Embryonic facial prominence (tissue), 1 donor: ENCODE measurements around the gene TSPAN3.

Source experiments
- DNase-seq: peaks from one replicate; pipeline ENCODE4 v3.0.0-alpha.2; 2016; ENCODE audit errors: extremely low spot score

TSPAN3 gene

DNA sequence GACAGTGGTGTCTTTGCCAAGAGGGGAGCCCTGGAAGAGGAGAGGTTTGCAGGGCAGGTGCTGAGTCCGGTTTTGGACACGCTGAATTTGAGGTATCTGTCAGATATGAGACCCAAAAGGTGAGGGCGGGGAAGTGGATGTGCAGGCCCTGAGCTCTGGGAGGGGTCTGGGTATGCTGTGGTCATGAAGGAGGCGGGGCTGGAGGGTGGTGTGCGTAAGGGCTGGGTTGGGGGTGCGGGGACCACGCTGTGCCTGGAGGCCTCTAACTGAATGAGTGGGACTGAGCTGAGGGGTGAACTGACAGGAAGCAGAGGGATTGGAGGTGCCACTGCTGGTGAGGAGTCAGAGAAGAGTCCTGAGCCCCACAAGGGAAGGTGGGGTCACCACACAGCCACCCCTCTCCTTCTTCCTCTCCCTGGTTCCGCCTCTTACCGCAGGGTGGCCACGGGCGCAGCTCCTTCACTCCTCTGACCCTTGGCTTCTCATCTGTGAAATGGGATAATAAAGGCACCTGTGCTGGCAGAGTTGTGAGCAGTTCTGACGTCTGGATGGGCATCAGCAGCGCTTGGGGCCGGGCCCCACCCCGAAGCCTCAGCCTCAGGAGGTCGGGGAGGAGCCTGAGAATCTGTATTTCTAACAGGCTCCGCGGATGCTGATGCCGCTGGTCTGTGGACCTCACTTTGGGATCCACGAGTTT is 47.2 kb downstream of the TSPAN3 start:
- no peak for DNase-seq

DNA sequence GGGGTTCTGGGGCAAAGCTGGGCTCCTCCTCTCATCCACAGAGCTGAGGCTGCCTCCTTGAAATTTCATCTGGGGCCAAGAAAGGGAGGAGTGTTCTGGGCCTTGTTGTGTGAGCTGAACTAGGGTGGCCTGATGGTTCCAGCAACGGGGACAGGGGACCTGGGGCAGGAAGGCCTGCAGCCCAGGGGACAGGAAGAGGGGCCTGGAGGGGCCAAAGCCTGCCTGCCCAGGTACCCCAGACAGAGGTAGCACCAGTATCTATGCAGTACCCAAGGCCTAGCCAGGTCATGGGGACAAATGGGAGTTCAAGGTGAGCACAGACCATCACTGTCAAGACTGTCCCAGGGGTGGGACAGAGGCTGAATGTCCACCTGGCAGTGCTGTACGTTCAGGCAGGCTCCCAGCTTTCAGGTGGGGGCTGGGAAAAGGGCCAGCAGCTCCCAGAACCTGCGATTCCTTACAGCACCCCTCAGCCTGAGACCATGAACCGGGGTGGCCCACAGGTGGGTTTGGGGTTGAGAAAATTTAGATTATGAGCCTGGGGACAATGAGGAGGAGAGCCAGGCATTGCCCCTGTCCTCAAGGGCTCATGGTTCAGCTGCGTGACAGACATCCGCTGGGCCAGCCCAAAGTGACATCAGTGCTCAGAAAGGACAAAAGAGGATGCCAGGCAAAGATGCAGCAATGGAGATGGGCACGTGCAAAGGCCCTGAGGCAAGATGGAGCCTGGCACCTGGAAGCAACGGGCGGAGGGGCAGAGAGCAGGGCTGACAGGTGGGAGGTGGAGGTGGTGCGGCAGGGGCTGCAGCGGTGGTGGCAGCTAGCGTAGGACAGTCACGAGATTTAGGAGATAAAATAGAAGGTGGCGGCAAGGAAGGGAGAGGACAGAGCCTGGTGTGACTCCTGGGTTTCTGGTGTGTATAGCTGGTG is 48.0 kb downstream of the TSPAN3 start:
- no peak for DNase-seq

DNA sequence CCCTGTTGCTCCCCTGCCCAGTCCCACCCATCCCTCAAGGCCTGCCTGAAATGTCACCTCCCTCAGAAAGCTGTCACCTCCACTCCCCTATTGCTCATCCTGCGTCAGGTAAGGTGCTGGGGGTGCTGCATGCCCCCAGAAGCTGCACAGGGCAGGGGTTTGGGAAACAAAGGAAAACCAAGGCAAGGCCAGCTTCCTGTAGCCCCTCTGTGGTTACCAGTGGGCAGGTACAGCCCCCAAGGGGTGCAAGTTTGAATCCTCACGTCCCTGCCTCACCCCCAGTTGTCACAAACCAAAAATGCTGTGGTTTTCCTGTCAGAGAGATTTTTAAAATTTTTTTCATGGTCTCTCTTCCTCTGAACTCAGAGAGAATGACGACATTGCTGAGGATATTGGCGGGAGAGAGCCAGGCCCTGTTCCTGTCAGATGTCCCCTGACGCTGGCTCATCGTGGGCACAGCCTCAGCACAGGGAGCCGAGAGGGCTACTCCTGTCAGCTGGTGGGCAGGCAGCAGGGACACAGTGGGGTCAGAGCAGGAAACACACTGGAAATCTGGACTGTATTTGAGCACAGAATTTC is 49.0 kb downstream of the TSPAN3 start:
- no peak for DNase-seq

DNA sequence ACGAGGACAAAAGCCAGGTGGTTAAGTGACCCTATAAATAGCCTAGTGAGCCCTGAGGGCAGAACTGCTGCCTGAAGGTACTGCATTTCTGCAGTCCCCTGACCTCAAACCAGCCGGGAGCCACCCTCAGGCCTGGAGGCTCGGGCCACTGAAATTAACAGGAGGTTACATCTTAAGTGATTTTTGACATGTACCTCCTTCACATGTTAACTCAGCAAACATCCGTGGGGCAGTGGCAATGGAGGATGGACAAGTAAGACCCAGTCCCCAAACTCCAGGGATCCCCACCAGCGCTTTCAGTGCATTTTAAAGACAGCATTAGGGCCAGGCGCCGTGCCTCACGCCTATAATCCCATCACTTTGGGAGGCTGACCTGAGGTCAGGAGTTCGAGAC is 49.8 kb downstream of the TSPAN3 start:
- DNase-seq = no peak

DNA sequence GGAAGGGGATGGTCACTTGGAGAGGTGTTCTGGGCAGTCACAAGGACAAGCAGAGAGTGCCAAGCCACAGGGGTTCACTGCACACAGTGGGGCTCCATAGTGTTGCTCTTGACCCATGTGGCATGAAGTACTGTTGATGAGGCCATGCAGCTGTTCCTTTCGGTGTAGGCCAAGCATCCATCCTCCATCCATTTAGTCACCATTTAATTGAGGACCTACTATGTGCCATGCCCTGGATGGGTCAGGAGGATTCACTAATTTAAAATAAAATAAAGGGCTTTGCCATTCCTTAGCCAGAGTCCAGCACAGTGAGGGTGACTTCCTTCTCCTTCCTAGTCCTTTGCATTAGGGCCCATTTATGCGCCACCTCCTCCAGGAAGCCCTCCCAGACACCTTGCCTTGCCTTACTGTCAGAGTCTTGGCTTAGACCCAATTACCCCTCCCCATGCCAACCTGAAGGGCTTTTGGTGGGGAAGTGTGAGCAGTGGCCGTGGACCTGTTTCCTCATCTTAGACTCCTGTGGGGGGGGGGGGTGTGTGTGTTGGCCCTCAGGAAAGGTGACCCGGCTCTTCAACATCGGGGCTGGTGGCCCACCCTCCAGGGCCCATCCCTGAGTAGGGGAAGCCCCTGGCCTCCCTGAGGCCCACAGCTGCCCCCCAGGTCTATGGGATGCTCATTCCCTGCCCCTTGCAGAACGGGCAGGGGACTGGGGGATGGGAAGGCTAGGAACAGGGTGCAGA is 50.4 kb downstream of the TSPAN3 start:
- no peak for DNase-seq

DNA sequence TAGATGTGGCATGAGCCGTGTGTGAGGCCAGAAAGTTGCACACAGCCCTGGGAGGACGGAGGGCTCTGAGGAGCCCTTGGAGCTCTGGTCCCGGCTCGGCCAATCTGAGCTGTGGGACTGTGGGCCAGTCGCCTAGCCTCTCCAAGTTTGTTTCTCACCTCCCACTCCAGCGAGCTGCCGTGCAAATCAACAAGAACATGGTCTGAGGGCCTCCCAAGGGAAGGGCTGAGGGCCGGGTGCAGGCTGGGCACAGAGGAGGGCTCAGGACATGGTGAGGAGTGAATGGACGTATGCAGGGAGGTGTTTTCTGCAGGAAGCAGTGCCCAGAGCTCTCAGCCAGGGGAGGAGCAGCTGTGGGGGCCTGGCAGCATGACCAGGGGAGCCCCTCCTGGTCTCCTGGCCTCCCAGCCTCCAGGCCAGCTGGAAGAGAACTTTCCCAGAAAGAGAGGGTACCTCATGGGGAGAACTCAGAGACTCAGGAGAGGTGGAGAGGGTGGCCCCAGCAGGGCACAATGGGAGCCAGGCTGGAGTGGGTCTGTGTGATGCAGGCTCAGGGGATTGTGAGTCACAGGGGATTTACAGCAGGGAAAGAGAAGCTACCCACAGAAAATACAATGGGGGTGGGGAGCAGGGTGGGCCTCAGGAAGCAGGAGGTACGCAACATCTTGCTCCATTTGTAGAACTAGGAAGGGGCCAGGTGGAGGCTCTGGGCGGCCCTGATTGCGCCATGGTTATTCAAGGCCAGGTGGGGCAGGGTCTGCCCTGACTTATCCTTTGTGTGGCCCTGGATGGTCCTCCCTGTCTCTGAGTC is 51.2 kb downstream of the TSPAN3 start:
- DNase-seq = no peak

DNA sequence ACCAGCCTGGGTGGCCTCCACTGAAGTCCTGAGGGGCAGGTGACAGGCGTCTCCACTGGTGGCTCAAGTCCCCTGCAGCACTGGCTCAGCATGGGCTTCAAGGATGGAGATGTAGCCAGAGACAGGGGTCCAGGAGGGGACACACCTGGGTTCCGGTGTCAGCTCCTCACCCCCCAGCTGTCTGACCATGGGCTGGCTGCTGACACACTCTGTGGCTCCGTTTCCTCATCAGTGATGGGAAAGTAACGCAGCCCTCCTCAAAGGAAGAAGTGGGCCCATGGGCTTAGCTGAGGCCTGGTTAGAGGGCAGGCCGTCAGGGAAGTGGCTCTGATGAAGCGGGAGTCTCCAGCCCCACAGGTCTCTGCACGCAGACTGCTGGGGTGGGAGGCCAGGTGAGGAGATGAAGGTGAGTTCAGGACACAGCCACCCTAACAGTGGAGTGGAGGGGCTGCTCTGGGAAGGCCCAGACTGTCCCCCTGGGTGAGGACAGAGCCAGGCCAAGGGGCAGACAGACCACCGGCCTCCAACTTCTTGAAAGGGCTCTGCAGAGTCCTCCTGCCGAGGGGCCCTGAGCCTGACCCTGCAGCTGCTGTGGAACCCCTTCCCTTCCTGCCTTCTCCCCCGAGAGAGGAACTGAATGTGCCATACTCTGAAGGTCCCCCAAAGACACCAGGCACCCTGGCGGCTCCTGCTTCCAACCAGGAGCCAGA is 52.0 kb downstream of the TSPAN3 start:
- no peak for DNase-seq

DNA sequence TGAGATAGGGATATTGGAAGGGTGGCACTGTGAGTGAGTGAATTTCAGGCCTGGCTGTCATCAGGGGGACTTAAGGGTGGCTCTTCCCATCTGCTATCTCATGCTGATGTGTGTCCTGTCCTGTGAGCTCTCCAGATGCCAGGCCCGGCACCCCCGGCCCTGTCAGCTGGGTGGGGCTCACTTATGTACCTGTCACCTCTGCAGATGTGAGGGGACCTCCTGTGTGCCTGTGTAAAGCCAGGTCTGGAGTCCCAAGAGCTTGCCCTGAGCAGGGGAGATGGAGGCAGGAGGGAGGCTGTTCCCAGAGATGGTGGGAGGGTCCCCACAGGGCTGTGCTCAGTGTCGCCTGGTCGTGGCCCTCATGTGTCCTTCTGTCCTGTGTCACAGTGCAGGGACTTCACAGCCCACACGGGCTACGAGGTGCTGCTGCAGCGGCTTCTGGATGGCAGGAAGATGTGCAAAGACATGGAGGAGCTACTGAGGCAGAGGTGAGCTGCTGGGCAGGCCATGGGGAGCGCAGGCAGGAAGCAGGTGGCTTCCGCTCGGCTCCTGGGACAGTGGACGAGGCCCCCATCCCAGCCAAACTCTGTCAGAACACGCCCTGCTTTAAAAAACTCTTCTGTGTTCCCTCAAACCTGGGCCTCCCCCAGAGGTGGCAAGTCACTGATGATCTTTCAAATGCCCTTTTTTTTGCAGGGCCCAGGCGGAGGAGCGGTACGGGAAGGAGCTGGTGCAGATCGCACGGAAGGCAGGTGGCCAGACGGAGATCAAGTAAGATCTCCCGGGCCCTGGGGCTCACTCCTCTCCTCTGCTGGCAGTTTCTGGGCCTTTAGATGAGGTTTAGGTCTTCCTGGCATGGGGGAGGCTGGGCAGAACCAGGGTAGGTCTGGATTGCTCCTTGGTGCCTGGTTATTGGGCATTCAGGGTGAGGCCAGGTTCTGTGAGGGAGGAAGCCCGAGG is 52.9 kb downstream of the TSPAN3 start:
- DNase-seq = no peak

DNA sequence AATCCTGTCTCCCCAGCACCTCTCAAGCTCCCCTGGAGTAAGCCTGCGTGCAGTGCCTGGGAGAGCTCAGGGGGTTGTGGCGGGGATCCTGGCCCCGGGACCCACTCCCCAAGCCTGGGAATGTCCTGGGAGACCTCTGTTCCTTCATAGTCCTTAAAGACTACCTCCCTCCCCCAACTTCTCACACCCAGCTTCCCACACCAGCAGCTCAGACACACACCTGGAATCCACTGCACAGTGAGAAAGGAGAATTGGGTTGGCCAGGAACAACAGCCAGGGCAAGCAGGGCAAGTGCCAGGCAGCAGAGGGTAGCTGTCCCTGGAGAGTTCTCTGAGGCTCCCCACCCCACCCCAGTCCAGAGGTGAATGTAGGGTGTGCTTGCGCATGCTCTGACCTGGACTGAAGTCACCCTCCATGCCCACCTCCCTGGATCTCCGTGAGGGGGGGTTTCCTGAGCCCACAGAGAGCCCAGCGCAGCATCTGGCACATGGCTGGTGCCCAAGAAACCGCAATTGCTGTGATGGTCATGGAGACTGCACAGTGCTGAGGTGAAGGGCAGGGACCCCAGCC is 53.7 kb downstream of the TSPAN3 start:
- DNase-seq = no peak

DNA sequence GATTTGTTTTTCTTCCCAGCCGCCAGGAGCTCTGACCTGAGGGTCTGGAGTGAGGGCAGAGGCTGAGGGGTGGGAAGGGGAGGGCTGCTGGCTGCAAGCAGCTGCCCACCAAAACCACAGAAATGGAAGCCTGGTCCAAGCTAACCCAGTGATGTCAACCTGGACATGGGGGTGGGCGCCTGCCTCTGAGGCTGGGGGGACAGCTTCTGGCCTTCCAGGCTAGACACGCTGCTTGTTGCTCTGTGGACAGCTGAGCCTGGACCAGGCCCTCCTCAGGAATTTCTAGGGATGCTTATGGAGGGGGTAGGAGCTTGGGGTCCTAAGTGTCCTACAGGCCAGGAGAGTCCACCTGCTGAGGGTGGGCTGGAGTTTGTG is 54.6 kb downstream of the TSPAN3 start:
- no peak for DNase-seq

DNA sequence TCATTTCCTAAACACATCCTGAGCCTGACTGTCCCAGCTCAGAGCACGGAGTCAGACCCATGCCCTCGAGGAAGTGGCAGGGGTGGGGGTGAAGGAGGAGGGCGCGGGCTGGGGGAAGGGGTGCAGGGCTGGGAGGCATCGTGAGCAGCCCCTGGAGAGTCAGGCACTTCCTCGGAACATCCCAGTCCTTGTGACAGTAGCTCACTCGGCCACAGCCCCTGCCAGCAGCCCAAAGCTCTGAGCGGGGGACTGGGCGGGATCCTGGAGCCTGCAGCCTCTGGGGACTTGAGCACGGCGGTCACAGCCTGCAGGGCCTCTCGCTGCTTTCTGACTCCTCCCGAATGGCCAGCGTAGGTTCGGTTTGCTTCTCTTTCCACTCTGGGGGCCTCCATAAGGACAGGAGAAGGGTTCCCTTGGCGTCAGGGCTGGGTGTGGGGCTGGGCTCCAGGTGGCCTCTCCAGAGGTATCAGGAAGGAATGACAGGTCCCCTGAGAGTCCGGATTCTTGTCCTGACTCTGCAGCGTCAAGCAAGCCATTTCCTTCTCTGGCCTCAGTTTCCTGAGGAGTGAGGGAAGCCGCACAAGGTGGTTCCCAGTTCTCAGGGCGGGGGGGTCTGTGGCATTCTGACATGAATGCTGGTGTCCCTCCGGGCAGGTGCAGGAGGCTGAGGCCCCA is 55.1 kb downstream of the TSPAN3 start:
- no peak for DNase-seq

DNA sequence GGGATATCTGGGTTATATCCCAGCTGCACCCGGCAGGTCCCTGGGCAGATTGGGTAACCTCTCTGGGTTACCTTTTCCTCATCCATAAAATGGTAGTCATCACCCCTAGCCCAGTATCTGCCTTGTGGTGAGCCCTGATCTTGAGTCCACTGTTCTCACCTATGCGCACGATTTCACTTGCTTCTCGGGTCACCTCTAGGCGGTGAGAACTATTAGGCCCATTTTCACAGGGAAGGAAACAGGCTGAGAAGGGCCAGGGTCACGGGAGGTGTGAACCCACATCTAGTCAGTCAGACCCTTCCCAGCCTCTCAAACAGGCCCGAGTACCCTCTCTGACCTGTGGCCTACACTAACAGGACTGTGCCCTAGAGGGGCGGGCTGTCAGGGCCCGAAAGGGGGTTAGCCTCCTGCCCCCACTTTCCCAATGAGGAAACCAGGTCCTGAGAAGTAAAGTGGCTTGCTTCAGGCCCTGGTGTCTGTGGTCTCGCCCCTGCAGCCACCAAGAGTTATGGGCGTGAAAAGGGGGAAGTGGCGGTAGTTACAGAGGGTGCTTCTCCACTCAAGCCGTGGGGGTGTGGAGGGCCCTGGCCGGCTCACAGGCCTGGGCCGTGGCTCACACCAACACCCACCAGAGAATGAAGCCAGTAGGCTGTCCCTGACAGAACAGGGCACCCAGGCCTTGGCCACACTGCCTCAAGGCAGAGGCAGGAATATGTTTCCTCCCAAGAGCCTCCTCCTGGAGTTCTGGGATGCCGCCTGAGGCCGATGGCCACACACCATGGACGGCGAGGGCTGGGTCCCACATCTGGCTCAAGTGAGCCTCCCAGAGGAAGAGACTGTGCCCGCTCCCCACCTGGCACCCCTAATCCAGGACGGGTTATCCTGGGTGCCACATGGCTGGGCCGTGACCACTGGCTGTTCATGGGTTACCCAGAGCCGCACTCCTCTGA is 56.5 kb downstream of the TSPAN3 start:
- DNase-seq = no peak

DNA sequence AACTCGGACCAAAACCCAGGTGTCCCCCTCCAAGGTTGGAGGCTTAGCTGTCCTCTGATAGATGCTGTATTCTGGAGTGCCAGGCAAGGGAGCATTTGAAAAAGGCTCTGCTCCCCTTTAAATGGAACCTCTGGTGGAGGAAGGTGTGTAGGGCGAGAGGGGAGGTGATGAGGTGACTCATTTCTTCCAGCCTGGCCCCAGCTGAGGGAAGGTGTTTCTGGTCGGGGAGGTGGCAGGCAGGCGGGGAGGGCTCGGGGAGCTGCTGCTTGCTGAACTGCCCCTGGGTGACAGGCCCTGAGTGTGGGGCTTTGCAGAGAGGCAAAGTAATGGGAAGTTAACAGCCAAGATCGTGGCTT is 57.2 kb downstream of the TSPAN3 start:
- DNase-seq = no peak

DNA sequence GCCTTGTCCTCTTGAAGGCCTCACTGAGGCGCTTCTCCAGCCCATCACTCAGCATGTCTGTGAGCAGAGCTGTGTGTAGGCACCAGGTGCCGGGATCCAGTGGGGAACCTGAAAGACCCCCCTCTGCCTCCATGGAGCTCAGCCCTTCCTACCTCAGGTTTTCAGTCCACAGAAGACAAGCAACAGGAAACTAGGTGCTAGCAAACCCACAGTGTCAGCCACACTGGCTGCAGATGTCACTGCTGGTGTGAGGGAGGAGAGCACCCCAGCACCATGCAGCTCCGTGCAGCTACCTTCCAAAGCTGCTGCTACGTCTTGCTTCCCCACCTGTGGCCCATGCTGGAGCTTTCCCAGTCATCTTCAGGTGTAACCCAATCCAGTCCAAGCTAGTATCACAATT is 58.0 kb downstream of the TSPAN3 start:
- DNase-seq = no peak

DNA sequence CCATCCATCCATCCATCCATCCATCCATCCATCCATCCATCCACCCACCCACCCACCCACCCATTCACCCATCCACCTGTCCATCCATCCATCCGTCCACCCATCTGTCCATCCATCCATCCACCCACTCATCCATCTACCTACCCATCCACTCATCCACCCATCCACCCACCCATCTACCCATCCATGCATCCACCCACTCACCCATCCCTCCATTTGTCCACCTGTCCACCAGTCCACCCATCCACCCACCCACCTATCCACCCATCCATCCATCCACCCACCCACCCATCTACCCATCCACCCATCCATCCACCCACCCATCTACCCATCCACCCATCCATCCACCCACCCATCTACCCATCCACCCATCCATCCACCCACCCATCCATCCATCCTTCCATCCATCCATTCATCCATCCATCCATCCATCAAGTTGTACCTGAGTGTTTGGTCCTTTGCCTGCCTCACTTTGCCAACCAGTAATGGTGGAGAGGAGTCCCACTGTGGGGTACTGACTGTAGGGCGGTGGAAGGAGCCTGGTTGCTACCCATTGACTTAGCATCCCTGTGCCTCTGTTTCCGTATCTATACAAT is 58.7 kb downstream of the TSPAN3 start:
- DNase-seq = no peak

DNA sequence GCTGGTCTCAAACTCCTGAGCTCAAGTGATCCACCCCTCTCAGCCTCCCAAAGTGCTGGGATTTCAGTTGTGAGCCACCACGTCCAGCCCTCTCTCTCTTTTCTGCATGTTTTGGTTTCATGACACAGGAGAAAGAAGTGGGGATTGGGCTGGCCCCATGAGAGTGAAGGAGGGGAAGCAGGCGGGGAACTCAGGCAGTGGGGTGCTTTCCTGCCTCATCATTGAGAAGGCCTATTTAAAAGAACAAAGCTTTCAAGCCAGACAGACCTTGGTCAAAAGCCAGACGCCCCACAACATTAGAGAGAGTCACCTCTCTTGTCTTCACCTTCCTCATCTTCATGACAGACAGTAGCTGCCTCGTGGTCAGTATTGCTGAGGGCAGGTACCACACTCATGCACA is 60.1 kb downstream of the TSPAN3 start:
- DNase-seq = no peak

DNA sequence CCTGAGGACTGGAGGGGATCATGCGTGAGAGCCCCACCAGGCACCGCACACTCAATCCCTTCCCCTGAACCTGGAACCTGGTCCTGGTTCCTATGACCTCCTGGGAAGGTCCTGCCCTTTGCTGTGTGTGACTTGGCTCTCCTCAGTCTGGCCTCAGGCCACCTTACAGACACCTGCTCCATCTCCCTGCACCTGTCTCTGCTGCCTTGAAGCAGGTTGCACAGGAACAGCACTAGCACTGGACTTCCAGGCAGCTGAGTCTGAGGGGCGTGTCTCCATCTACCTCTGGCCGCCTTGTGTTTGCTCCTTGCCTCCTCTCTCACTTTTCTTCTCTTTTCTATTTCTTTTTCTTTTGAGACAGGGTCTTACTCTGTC is 60.6 kb downstream of the TSPAN3 start:
- no peak for DNase-seq
